HEK293 (cell line): ENCODE measurements around the gene FYB1.

Source experiments
- ATF2 ChIP-seq: fragments of 450-650 bp; formaldehyde crosslinking; IDR thresholded peaks from 2 replicates; pipeline ENCODE4 v1.5.1; 2016; ENCODE audit warnings: missing biosample characterization, missing genetic modification characterization, low read depth
- CTCF ChIP-seq: fragments of 450-650 bp; formaldehyde crosslinking; IDR thresholded peaks from 2 replicates; pipeline ENCODE4 v1.5.1; 2016; ENCODE audit warnings: missing biosample characterization, missing genetic modification characterization

GRCh38 chr5:39216631-39217030 lies 2.7 kb downstream of the FYB1 start:
- TF ChIP-seq CTCF (tag by site-specific recombination) (no peak), ATF2 (tag by site-specific recombination) (no peak)
